HTERT RPE-1 (cell line): ENCODE results near the gene TEPSIN.

Experiments used
- in situ Hi-C: fragments of 300-500 bp; cut with MboI; formaldehyde crosslinking; loops from 4 replicates; pipeline ENCODE4 v1.14.3; 2020; ENCODE audit warnings: low sequenced_read_pairs

Gene TEPSIN

GRCh38 chr17:81200695-81201580 is 37.9 kb downstream of the TEPSIN start:
- in situ Hi-C loops: no loop called here

GRCh38 chr17:81200201-81200600 is 38.7 kb downstream of the TEPSIN start:
- in situ Hi-C loops: no loop called here

GRCh38 chr17:81199482-81199830 is 39.4 kb downstream of the TEPSIN start:
- in situ Hi-C loops: no loop called here

- in situ Hi-C loops: no loop called here
Measured at GRCh38 chr17:81198826-81199481, 39.9 kb downstream of the TEPSIN start.

GRCh38 chr17:81197831-81198490 is 40.9 kb downstream of the TEPSIN start:
- in situ Hi-C loops: no loop called here

- in situ Hi-C loops: no loop called here
Measured at GRCh38 chr17:81197409-81197795, 41.5 kb downstream of the TEPSIN start.

GRCh38 chr17:81196505-81197408 is 42.1 kb downstream of the TEPSIN start:
- in situ Hi-C loops: no loop called here

- in situ Hi-C loops: no loop called here
Measured at GRCh38 chr17:81195941-81196495, 42.8 kb downstream of the TEPSIN start.

GRCh38 chr17:81194941-81195901 is 43.6 kb downstream of the TEPSIN start:
- in situ Hi-C loops: no loop called here

GRCh38 chr17:81194225-81194760 is 44.6 kb downstream of the TEPSIN start:
- in situ Hi-C loops: no loop called here

GRCh38 chr17:81193470-81194224 is 45.2 kb downstream of the TEPSIN start:
- in situ Hi-C loops: no loop called here

- in situ Hi-C loops: no loop called here
Measured at GRCh38 chr17:81193051-81193410, 45.8 kb downstream of the TEPSIN start.

- in situ Hi-C loops: no loop called here
Measured at GRCh38 chr17:81192386-81193050, 46.3 kb downstream of the TEPSIN start.

GRCh38 chr17:81191646-81192045 is 47.2 kb downstream of the TEPSIN start:
- in situ Hi-C loops: no loop called here

GRCh38 chr17:81191116-81191515 is 47.7 kb downstream of the TEPSIN start:
- in situ Hi-C loops: no loop called here

GRCh38 chr17:81190591-81190990 is 48.3 kb downstream of the TEPSIN start:
- in situ Hi-C loops: no loop called here

- in situ Hi-C loops: no loop called here
Measured at GRCh38 chr17:81189670-81190530, 49.0 kb downstream of the TEPSIN start.
